Testis (tissue), 3 donors: Measurements from ENCODE around the gene GRIA4. TPM values are rescaled to one million over a fixed set of nuclear protein-coding genes. Genes with fewer than 3 reads are reported as not detected.

Source experiments
- DNase-seq: peaks from one replicate; pipeline ENCODE4 v3.0.0-alpha.2; 2019
- H3K27ac ChIP-seq, 2 donors: fragments of 200-600 bp; sonication (generic); one replicate each; pipeline ENCODE4 v1.5.1; 2019
- H3K27me3 ChIP-seq: fragments of 200-600 bp; sonication (generic); one replicate; pipeline ENCODE4 v1.5.1; 2019
- H3K36me3 ChIP-seq: fragments of 200-600 bp; sonication (generic); one replicate; pipeline ENCODE4 v1.5.1; 2017; ENCODE audit warnings: low read depth; ENCODE audit errors: missing control alignments
- H3K4me1 ChIP-seq: fragments of 200-600 bp; sonication (generic); one replicate; pipeline ENCODE4 v1.5.1; 2019
- H3K4me3 ChIP-seq, 2 donors: fragments of 200-600 bp; sonication (generic); one replicate each; pipeline ENCODE4 v1.5.1; 2017 to 2019
- H3K9me3 ChIP-seq: fragments of 200-600 bp; sonication (generic); one replicate; pipeline ENCODE4 v1.5.1; 2017
- CTCF ChIP-seq, 3 experiments: fragments of 450-650 bp in 2 of 3; fragments of 200-600 bp in 1 of 3; sonication (generic) in 1 of 3; IDR thresholded peaks; one replicate each; pipeline ENCODE4 v1.5.1; 2016 to 2019; ENCODE audit warnings: antibody characterized with exemption in 3 of 3, mild to moderate bottlenecking in 2 of 3, moderate library complexity in 1 of 3
- POLR2A ChIP-seq: fragments of 450-650 bp; IDR thresholded peaks from one replicate; pipeline ENCODE4 v1.6.1; 2017; ENCODE audit warnings: antibody characterized with exemption, mild to moderate bottlenecking, moderate library complexity
- WGBS, 2 donors: methylation state at CpG; one replicate each; pipeline ENCODE4 v1.1.5; 2018; 5-methylcytosine and 5-hydroxymethylcytosine counted together
- intact Hi-C: fragments of 100-400 bp; cut with DNase I; formaldehyde crosslinking; loops from one replicate; pipeline ENCODE4 v1.15.1; 2023; ENCODE audit warnings: low total_unique reads
- polyA plus RNA-seq: library from polyadenylated mRNA; stranded (reverse); fragments of 350-450 nt; fragmentation: Illumina TruSeq; extraction: RNeasy Lipid Tissue Mini Kit (QIAGEN cat#74804); gene quantifications from one replicate; pipeline ENCODE4 v1.2.3, GENCODE V29; 2014; ENCODE audit warnings: low read depth, low replicate concordance; ENCODE audit not compliant: insufficient read depth
- total RNA-seq, 2 donors: library from RNA; depleted of rRNA; stranded (reverse); fragments of >200 nt; gene quantifications; one replicate each; pipeline ENCODE4 v1.2.3, GENCODE V29; 2016

Gene GRIA4
- total and polyA plus RNA-seq, 3 donors from 2014 or later = 0.08 to 1.1 (median 0.18) TPM

- Histone ChIP-seq H3K9me3 (no peaks in the 10 kb centered on the region), H3K27me3 (no peaks in the 10 kb centered on the region), H3K4me3 (no peak overlapping the region), H3K36me3 (no peaks in the 10 kb centered on the region), H3K27ac (no peak overlapping the region), H3K4me1 (no peaks in the 10 kb centered on the region)
- intact Hi-C loops = no loop called here
- TF ChIP-seq POLR2A = no peak
- no peak for TF ChIP-seq CTCF (IDR thresholded peaks at IDR 0.05)
- no peak for DNase-seq
Observed at GRCh38 chr11:105641433-105641832, 31.6 kb downstream of the GRIA4 start.

- Histone ChIP-seq H3K27me3 (no peaks in the 10 kb centered on the region), H3K4me1 (no peaks in the 10 kb centered on the region), H3K36me3 (no peaks in the 10 kb centered on the region), H3K4me3 (no peak overlapping the region), H3K27ac (no peak overlapping the region), H3K9me3 (no peaks in the 10 kb centered on the region)
- no peak for TF ChIP-seq CTCF (IDR thresholded peaks at IDR 0.05)
- no peak for TF ChIP-seq POLR2A
- intact Hi-C loops = no loop called here
- no peak for DNase-seq
Observed at GRCh38 chr11:105642870-105643269, 33.0 kb downstream of the GRIA4 start.

- TF ChIP-seq POLR2A = no peak
- no peak for TF ChIP-seq CTCF (IDR thresholded peaks at IDR 0.05)
- H3K4me3 ChIP-seq = no peak overlapping the region
- no peaks in the 10 kb centered on the region for H3K4me1 ChIP-seq
- H3K36me3 ChIP-seq = no peaks in the 10 kb centered on the region
- H3K9me3 ChIP-seq = no peaks in the 10 kb centered on the region
- no peak for DNase-seq
- H3K27ac ChIP-seq = no peak overlapping the region
- WGBS, 2 donors = 60 to 62% methylated on average over 7 of the region's 7 CpGs
- no peaks in the 10 kb centered on the region for H3K27me3 ChIP-seq
- intact Hi-C loops = no loop called here
Observed at GRCh38 chr11:105644839-105645573, 35.1 kb downstream of the GRIA4 start.

GRCh38 chr11:105647780-105648179, 37.9 kb downstream of the GRIA4 start:
- H3K27me3 ChIP-seq = no peaks in the 10 kb centered on the region
- no peak for DNase-seq
- no peak overlapping the region for H3K4me3 ChIP-seq
- H3K27ac ChIP-seq = no peak overlapping the region
- no peaks in the 10 kb centered on the region for H3K4me1 ChIP-seq
- TF ChIP-seq CTCF (IDR thresholded peaks at IDR 0.05) (no peak), POLR2A (no peak)
- intact Hi-C loops = no loop called here
- WGBS, 2 donors = 72 to 94% methylated on average over 1 of the region's 1 CpG
- no peaks in the 10 kb centered on the region for H3K36me3 ChIP-seq
- no peaks in the 10 kb centered on the region for H3K9me3 ChIP-seq

- no peaks in the 10 kb centered on the region for H3K9me3 ChIP-seq
- WGBS, 2 donors = 79 to 82% methylated on average over 4 of the region's 4 CpGs
Observed at GRCh38 chr11:105648762-105649161, 38.9 kb downstream of the GRIA4 start.

More at GRCh38 chr11:105648762-105649161, 38.9 kb downstream of the GRIA4 start:
- Histone ChIP-seq H3K27ac (no peak overlapping the region), H3K27me3 (no peaks in the 10 kb centered on the region), H3K4me1 (no peaks in the 10 kb centered on the region), H3K36me3 (no peaks in the 10 kb centered on the region), H3K4me3 (no peak overlapping the region)
- intact Hi-C loops = no loop called here
- no peak for DNase-seq
- TF ChIP-seq CTCF (IDR thresholded peaks at IDR 0.05) = no peak
- TF ChIP-seq POLR2A = no peak
